ENCODE measurements around the gene SMG6. TPM values are rescaled to one million over a fixed set of nuclear protein-coding genes. Genes with fewer than 3 reads are reported as not detected.
"Not testable (repeated sequence)": the region's sequence is repeated elsewhere in the genome, so short reads cannot be mapped to it uniquely, and the experiment has no call there.

Gene SMG6
- total RNA-seq, 1 donor from 2014 or later: 31.6 TPM

DNA sequence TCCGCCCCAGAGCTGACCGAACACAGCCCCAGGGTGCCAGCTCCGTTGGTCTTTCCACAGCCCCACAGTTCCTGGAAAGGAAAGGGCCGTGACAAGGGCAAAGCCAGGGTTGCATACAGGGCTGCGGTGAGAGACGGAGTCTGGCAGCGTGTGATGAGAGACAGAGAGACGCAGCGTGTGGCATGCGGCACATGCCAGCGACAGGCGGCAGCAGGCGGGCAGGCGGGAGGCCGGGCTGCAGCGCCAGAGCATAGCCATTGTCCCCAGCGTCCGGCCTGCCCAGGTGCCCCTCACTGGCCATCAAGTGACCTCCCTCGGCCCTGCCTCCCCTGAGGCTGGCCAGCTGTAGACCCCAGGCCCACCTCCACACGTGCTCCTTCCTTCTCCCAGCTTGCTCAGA, 287.1 kb downstream of the SMG6 start:
- intact Hi-C loops (cut with micrococcal nuclease): no loop called here
- no peaks in the 10 kb centered on the region for H3K36me3 Mint-ChIP-seq (ENCODE audit: low read depth)
- H3K4me1 Mint-ChIP-seq: peaks cover 3% of the 10 kb centered on the region
- peaks cover 32% of the 10 kb centered on the region for H3K27me3 Mint-ChIP-seq
- H3K27ac Mint-ChIP-seq: no peak overlapping the region
- H3K9me3 Mint-ChIP-seq: no peaks in the 10 kb centered on the region
- no peak overlapping the region for H3K4me3 Mint-ChIP-seq
- DNase-seq: no peak

DNA sequence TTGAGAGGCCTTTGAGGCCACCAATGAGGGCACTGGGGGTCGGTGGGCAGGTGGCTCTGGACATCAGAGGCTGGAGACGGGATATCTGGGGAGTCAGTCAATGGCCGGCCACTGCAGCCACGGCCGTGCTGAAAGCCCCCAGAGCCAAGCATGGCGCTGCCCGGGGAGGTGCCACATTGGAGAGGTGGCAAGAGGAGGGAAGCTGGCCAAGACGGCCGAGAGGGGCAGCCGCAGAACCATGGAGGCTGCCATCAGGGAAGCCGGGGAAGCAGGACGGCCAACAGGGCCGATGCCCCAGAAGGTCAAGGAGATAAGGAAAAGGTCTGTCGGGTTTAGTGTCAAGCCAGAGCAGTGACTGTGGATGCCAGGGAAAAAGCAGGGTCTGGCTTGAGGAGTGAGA, 288.3 kb downstream of the SMG6 start:
- DNase-seq: no peak
- peaks cover 24% of the 10 kb centered on the region for H3K27me3 Mint-ChIP-seq
- intact Hi-C loops (cut with micrococcal nuclease): no loop called here
- H3K9me3 Mint-ChIP-seq: no peaks in the 10 kb centered on the region
- no peak overlapping the region for H3K4me3 Mint-ChIP-seq
- no peaks in the 10 kb centered on the region for H3K4me1 Mint-ChIP-seq
- H3K36me3 Mint-ChIP-seq (ENCODE audit: low read depth): no peaks in the 10 kb centered on the region
- no peak overlapping the region for H3K27ac Mint-ChIP-seq

DNA sequence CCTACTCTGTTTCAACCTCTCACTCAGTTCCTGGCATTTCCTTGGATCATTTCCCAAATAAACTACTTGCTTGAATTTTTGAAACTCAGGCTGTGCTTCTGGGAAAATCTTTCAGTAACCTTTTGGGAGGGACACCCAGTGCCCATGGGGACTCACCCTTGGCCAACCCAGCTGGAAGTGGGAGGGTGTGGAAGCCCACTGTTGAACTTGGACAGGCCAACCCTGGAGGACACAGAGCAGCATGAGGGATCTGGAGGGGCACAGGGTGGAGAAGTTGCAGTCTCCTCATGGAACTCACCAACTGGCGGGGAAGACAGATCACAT, 289.6 kb downstream of the SMG6 start:
- H3K27ac Mint-ChIP-seq: no peak overlapping the region
- no peak overlapping the region for H3K4me3 Mint-ChIP-seq
- H3K27me3 Mint-ChIP-seq: peaks cover 12% of the 10 kb centered on the region
- no peaks in the 10 kb centered on the region for H3K9me3 Mint-ChIP-seq
- no peaks in the 10 kb centered on the region for H3K36me3 Mint-ChIP-seq (ENCODE audit: low read depth)
- no peak for DNase-seq
- no peaks in the 10 kb centered on the region for H3K4me1 Mint-ChIP-seq
- intact Hi-C loops (cut with micrococcal nuclease): no loop called here

DNA sequence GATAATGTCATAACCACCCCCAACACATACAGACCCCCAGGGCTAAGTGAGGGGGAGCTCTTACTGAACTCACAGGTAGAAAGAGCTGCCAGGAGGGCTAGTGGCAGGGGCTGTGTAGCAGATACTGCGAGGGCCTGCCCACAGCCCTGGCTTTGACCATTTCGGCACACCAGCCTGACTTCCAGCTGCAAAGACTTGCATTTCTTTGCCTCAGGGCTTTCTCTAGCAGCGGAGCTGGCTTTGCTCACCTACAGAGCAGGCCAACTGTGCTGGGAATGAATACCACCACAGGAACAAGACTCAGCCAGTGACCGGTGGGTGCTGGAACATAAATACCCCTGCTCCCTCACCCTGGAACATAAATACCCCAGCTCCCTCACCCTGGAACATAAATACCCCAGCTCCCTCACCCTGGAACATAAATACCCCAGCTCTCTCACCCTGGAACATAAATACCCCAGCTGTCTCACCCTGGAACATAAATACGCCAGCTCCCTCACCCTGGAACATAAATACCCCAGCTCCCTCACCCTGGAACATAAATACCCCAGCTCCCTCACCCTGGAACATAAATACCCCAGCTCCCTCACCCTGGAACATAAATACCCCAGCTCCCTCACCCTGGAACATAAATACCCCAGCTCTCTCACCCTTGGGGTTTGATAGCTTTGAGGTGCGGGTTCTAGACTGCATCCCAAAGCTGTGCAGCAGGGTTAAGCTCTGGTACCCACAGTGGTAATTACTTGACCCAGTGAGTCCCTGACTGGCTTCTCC, 290.2 kb downstream of the SMG6 start:
- H3K4me3 Mint-ChIP-seq; H3K36me3 Mint-ChIP-seq (ENCODE audit: low read depth); H3K9me3 Mint-ChIP-seq; DNase-seq; H3K4me1 Mint-ChIP-seq; intact Hi-C loops (cut with micrococcal nuclease); H3K27ac Mint-ChIP-seq: not testable (repeated sequence)
- peaks cover 12% of the 10 kb centered on the region for H3K27me3 Mint-ChIP-seq

DNA sequence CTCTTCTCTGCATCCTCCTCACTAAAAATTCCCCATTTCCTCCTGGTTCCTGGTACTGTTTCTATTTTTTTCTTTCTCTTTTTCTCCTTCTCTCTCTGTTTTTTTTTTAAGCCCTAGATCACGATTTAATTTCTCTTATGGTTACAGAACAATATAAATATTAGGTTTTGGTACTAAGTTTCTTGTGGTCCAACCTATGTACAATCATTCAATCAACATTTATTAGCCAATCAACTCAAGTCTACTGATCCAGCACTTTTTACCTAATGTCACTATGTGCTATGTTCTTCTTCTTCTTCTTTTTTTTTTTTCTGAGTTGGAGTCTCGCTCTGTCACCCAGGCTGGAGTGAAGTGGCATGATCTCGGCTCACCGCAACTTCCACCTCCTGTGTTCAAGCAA, 291.1 kb downstream of the SMG6 start:
- no peak overlapping the region for H3K4me3 Mint-ChIP-seq
- no peaks in the 10 kb centered on the region for H3K4me1 Mint-ChIP-seq
- H3K9me3 Mint-ChIP-seq: no peaks in the 10 kb centered on the region
- H3K27ac Mint-ChIP-seq: no peak overlapping the region
- DNase-seq: no peak
- intact Hi-C loops (cut with micrococcal nuclease): no loop called here
- H3K36me3 Mint-ChIP-seq (ENCODE audit: low read depth): no peaks in the 10 kb centered on the region
- H3K27me3 Mint-ChIP-seq: peaks cover 11% of the 10 kb centered on the region

DNA sequence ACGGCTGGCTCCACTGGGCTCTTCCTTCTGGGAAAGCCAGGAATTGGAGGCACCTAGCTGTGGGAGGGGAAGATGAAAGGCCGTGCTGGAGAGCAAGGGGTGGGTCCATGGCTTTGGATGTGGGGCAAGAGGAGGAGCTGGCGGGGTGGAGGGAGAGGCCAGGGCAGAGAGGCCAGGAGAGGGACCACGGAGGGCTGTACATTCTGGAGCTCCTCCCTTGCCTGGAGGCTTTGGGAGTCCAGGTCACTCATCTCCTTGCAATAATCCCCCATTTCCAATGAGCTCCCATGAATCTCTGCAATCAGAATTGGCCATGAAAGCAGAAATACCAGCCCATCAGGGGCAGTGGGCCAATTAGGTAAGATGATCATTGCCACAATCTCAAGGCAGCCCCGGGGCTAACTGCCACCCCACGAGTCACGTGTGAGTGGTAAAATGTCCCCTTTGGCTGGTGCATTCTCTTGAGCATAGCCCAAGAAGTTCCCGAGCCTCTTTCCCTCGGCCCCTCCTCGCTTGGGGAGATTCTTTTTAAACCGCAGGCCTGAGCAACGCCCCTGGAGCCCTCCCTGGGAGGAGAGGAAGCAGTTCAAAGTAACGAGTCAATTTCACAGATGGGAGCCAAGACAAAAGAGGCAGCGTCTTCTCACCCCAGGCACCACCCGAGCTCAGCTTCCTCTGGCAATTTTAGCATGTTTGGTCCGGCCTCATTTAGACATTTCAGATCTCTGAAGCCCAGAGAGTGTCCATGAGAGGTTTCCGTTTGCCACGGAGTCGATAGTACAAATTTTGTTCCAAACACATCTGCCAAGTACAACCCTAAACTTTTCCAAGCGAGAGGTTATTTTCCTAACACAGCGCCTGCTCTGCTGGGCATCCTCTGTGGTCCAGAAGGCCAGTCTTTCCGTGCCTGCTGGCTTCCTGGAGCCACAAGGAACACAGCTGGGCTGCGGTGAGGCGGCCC, 291.9 kb downstream of the SMG6 start:
- Mint-ChIP-seq H3K36me3 (ENCODE audit: low read depth) (no peaks in the 10 kb centered on the region), H3K4me3 (no peak overlapping the region), H3K9me3 (no peaks in the 10 kb centered on the region), H3K4me1 (no peaks in the 10 kb centered on the region), H3K27me3 (peaks cover 11% of the 10 kb centered on the region), H3K27ac (no peak overlapping the region)
- DNase-seq: no peak
- intact Hi-C loops (cut with micrococcal nuclease): no loop called here

Other genes with a start within 250 kb of the SMG6 start
- gene HIC1, start 248.7 kb downstream of the SMG6 start, total RNA-seq: 49.4 and 51.6 TPM in 2 replicates
- 13.8 and 15.6 TPM in 2 replicates for gene SRR, start 165 bp upstream of the SMG6 start, total RNA-seq
- gene TSR1, start 32.7 kb upstream of the SMG6 start, total RNA-seq: 97.9 and 99.3 TPM in 2 replicates
- gene SGSM2, start 33.7 kb upstream of the SMG6 start, total RNA-seq: 44.4 and 49.7 TPM in 2 replicates
- gene MNT, start 97.3 kb upstream of the SMG6 start, total RNA-seq: 29.1 and 32.8 TPM in 2 replicates
- 59.5 and 61.1 TPM in 2 replicates for gene METTL16, start 208.1 kb upstream of the SMG6 start, total RNA-seq

Data from activated CD4-positive, alpha-beta T cell treated with anti-CD3 and anti-CD28 coated beads, Interleukin-2, amount 10 ng/mL, durations not matched to agents 24 days and 14 days (primary cell).